Skin of body (tissue), 2 donors: Measurements from ENCODE around the gene ARID3C. TPM values are rescaled to one million over a fixed set of nuclear protein-coding genes. Genes with fewer than 3 reads are reported as not detected.
A peak's percentile ranks its signal among the peaks of the same experiment; 100 is the strongest.

ENCODE experiments used
- DNase-seq: peaks from one replicate; lab custom pipeline; 2025; lab: John Stamatoyannopoulos, UW
- total RNA-seq: library from RNA; depleted of rRNA; stranded (reverse); fragments of >200 nt; gene quantifications from one replicate; pipeline ENCODE4 v1.2.3, GENCODE V29; 2014

The ARID3C gene
- total RNA-seq, 1 donor from 2014 or later, result not detected

DNA sequence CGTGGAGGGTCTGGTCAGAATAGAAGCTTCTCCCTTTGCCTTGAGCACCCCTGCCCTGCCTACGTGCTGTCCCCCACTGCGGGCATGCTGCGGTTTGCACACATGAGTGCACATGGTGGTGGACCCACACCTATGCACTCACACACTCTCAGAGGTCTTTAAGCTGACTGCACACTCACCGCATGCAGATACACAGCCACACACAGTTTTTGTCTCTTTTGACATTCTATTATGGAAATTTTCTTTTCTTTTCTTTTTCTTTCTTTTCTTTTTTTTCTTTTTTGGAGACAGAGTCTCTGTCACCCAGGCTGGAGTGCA, 584 bp upstream of the ARID3C start:
- DNase-seq, result no peak

DNA sequence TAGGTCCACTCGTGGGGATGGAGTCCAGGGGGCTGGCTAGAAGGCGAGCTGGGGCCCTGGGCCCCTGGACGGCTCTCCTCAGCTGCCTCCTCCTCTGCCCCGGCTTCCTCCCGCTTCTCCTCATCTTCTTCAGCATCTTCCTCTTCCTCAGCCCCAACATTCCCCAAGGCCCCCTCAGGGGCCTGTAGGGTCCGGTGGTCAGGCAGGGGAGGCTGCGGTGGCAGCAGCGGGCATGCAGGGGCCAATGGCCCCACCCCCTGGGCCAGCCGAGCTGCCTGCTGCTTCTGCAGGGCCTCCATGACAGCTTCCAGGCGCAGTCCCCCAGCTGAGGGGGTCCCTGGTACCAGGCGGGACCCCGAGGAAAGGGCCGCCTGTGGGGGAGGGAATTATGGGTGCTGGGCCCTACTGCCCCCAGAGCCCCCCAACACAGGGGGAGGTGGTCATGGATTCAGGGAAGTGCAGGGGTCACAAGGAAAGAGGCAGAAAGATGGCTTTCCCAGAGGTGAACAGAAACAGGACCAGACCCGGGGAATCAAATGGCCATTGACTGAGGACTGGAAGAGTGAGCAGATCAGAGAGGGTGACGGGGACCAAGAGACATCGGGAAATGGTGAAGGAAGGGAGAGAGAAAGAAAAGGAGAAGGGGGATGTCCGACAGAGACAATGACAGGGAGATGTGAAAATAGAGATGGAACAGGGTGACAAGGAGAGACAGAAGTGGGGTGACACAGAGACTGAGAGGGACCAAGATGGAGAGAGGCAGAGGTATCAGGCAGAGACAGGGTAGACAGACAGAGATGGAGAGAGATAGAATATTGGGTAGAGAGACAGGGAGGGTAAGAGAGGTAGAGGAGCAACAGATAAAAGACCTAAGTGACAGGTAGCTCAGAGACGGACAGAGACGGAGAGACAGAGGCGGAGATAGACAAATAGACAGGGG, 880 bp downstream of the ARID3C start:
- DNase-seq, result no peak

DNA sequence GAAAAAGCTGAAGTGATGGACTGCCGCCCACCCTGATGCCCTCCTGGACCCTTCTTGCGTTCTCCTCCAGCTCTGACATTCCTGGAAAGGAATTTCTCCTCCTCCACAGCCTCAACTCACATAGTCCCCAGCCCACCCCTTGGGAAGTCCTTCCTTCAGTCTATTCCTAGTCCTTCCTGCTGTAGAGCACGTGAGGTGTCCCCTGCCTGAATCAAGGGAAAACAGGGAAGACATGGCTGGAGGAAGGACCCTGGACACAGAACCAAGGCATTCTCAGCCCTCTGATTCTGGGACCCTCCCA, 3.7 kb downstream of the ARID3C start:
- DNase-seq, result no peak

DNA sequence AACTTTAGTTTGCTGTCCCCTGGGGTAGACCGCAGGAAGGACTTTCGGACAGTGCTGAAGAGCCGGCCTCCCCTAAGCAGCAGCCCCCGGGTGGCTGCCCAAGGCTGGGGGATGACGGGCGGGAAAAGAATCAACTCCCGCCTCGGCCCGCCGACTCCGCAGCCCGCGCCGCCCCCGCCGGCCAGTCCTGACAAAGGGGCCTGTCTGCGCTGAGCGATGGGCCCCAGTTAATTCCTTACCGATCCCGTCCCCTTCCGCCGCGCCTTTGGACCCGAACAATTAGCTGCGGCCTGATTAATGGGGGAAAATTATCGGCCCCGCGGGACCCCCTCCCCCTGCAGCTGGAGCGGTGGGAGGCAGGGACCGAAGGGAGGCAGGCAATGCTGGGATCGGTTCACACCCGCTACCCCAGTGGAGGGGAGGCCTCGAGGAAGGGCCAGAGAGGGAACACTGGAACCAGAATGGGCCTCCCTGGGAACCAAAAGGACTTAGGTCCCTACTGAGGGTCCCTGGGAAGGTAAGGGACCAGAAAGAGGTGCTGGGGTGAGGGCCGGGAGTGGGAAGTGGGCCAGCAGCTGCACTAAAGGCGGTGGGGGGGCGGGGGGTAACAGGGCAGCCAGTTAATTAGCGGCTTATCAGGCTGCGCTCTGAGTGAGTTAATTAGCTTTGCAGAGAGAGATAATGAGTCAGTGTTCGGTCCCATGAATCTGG, 4.2 kb downstream of the ARID3C start:
- DNase-seq, result no peak

DNA sequence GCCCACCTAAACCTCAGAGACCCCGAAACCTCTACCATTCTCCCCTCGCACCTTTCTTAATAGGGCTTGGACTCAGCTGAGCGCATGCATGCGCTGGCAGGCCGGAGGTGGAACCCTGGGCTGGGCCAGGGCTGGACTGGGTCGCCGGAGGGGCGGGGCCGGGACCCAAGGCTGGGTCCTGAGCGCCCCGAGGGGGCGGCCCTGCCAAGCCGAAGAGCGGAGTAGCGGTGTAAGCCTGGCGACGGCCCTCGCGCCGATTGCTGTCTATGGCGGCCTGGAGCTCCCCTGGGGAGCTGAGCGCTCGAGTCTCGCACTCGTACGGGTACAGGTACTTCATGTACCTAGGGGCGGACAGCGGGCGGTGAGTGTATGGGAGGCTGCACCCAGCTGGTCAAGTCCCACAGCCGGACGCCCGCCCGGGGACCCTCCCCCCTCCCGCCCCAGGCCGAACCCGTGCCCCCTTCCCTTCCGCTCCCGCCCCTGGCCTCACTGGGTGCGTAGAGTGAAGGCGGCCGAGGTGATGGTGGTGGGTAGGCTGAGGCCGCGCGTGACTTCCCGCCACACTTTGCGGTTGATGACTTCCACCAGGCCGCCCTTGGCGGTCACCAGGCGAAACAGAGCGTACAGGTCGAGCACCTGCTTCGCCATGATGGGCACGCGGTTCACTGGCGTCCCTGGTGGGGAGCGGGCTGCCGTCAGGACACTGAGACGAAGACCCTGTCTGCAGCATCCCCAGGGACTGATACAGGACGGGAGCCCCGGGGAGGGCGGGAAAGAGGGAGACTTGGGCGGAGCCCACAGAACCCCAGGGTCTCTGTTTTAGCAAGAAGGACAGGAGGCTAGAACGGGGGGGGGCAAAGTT, 5.3 kb downstream of the ARID3C start:
- no peak for DNase-seq

DNA sequence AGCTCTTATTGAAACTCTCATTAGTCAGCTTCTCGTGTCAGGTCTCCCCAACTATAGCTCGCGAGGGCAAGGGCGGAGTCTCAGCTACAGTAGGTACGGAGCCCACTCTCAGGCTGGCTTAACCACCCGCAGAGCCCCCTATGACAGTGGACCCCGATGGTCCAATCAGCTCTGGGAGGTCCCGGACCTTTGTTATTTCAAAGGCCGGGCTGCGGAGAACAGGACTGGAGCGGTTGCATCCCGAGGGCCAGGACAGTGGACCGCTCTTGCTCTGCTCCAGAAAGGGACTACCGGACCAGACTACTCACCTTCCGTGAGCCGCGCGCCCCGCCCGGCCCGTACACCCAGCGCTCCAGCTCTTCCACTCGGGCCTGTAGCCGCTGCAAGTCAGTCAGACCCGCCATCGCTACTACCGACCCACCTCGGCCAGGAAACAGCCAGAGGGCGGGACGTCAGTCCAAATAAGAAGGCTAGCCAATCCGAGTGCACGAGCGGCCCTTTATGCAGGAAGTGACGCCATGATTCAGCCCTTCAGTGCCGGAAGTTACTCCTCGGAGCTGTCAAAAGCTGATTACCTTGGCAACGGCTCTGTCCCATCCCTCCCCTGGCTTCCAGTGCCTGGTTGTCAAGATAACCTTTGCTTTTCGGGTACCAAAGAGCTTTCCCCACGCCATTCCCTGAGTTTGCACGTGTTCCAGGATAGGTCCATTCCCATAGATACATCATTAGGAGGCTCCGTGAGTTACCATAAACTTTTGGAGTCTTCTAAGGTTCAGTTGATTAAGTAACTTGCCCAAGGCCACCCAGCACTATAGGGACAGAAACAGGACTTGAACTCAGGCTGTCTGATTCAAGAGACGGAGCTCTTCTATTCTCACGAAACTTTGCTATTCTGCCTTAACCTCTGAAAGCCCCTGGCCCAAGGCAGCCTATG, 8.5 kb downstream of the ARID3C start, which contains the start of gene DCTN3:
DCTN3 (minus strand) TSS at position 435 of the 934 bp plus-strand sequence; CDS start at position 404, 31 bp downstream.
- DNase-seq, result peak; percentile 95

DNA sequence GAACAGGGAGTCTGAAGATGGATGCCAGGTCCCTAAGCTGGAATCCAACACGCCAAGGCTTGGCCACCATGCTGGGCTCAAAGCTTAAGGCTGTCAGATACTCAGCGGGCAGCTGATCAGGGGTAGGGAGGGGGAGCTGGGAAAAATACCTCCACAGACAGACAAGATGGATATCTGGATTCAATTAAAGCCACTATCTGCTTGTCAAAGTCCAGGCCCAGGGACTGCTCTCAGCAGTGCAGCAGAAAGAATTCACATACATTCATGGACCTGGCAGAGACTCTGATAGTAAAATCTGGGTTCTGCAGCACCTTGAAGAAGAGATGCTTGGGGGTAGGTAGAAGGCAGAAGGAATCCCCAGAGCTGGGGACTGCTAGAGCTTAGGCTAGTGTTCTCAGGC, 13.7 kb downstream of the ARID3C start:
- DNase-seq, result no peak

DNA sequence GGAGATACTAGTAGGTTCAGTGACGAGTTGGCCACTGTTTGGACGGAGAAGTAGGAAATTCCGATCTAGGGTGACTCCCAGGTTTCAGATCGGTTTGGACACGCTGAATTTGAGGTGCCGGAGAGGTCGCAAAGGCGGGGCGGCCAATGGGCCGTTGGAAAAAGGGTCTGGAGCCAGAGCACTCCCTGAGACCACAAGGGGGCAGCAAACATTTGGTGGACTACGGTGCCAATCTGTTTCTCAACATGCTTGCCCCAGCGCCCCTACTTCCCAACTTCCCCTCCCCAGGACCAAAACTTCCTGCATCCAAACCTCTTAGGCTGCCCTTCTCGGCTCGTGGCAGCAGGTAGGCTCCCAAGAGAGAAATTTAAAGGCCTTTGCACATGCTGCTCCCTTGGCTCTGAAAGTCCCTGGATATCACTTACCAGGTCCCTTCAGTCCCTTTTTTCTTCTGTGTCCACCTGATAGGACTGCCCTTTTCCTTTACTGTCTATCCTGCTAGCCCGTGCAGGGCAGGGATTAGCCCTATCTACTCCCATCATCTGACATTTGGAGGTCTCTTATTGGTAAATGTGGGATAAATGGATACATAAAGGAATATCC, 16.0 kb downstream of the ARID3C start:
- peak; percentile 78 for DNase-seq

DNA sequence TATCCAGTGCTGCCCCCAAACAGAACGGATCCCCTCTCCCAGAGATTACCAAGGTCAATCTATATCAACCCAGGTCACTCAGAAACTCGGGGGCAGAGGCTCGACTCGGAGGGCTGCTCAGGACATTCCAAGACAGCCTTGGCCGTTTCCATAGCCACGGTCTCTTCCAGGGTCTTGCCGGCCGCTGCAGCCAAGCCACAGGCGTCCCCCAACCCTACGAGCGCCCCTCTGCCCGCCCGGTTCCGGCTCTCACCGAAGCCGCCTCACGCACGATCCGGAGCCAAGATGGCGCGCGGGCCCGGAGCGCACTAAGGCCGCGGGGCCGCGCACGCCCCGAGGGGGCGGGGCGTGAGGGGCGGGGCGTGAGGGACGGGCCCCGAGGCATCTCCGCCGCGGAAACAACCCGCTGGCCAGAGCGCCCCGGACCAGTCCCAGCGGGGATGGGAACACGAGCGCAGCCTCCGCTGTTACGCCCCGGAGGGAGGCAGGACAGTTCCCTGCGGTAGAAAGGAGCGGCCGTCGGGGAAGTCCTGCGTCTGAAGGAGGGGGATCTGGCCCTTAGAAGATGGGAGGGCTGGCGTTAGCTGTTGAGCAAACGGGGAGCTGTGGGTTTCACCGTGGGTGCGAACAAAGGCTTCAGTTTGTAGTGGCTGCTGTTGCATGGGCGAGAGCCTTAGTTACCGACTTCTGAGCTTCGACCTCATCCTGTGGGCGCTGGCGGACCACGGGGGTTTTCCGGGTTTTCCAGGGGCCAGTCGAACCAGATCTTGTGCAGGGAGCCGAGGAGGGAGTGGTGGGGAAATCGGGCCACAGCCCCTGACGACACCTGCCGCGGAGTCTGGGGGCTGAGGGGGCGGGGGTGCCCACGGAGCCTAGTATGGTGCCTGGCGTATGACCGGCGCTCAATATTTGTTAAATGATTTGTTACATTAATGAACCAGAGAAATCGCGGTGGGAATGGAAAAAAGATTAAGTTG, 16.8 kb downstream of the ARID3C start, which contains the start of gene RPP25L:
RPP25L (minus strand) TSS at position 287 of the 977 bp plus-strand sequence. CDS start 801 bp downstream, outside the sequence.
- peak; percentile 67 for DNase-seq

DNA sequence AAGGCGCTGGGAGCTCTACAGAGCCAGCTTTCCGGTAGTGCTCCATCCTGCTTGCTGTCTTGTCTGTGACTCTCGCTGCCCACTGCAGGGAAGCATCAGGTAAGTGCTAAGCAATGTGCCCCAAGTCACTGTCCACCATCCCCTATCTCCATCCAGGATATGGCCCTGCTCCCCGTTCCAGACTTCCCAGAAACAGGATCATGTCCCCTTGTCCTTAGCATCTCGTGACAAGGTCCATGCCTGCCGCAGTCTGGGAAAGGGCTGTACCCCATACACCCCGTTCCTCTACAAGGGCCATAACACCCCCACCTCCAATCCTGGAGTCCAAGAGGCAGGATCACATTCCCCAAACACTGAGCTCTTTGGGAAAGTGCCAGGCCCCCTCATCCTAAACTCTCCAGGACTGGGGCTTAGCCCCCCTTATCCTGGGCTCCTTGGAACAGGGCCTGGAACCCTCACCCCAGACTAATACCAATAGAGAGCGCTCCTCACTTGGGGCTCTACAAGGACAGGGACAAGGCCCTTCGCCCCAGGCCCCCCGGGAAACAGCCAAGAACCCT, 17.5 kb downstream of the ARID3C start:
- no peak for DNase-seq

DNA sequence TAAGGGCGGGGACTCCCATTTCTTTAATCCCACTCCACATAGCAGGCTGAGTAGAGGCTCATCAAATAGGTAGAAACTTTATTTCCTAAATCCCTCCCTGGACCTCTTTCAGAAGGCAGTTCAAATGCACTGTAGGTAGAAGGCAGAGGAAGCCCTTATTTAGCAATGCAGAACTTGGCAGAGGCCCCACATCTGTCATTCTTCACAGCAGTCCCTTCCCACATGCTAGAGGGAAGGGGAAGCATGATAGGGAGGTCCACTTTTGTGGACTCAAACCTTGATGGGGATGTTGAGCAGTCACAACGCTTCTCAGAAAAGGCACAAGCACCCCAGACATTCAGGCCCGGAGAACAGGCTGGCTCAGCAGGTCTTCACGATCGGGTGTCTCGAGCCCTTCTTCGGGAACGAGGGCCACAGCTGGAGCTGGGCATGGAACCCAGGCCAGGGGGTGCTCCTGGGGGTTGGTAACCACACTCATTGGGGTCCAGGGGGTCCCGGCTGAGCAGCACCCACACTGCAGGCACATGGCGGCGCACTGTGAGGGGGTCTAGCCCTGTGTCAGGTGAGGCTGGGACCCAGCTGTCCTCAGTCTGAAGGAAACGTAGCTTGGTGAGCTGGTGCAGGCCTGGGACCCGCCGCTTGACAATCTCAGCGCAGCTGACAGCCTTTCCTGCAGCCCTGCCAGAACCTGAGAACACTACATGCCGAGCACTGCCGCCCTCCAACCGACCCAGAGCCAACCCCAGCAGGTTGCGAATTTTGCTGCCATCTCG, 18.2 kb downstream of the ARID3C start:
- DNase-seq, result no peak

DNA sequence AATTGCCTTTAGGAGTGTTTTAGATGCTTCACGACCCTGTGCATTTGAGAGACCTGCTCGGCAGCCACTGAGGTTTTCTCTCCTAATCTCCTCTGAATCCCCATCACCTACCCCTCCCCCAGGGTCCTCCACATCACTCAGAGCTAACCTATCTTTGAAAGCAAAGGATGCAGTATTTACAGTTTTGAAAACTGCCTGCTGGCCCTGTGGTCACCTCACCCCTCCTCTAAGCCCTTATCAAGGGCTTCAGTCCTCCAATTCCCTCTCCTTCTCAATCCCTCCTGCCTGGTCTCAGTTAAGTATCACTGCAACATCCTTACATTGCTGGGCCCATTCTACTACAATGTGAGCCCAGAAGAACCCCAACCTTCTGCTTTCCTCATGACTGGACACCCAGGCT, 21.5 kb downstream of the ARID3C start:
- DNase-seq, result no peak

DNA sequence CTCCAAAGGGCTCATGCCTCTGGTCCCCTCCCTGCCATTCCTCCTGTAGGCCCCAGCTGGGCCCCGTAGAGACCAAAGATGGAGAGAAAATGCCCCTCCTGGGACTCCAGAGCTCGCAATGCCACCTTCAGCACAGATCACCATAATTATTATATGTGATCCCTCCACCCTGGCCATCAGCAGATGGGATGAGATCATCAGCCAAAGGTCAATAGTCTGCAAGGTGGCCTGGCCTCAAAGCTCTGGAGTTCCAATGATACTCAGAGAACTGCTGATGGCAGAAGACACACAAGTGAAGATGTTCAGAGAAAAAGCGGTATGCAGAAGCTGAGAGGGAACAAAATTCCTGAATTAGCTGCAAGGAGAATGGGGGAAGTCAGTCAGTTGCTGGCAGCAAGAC, 22.0 kb downstream of the ARID3C start:
- DNase-seq, result no peak

DNA sequence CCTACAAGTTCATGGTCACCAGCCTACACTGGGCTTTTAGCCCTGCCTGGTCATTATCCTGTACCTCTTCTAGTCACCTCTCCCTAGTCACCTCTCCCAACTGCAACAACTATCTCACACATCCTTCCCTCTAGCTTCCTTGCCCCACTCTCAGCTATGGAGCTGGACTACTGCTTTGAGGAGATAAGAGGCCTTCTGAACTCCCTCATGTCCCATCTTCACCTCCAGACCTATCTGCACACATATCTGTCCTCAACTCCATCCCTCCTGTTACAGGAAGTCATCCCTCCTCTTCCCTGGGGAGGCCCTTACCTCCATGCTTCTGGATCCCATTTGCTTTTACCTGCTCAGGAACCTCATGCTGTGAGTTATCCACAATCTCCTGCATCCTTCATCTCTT, 22.7 kb downstream of the ARID3C start:
- DNase-seq, result no peak

DNA sequence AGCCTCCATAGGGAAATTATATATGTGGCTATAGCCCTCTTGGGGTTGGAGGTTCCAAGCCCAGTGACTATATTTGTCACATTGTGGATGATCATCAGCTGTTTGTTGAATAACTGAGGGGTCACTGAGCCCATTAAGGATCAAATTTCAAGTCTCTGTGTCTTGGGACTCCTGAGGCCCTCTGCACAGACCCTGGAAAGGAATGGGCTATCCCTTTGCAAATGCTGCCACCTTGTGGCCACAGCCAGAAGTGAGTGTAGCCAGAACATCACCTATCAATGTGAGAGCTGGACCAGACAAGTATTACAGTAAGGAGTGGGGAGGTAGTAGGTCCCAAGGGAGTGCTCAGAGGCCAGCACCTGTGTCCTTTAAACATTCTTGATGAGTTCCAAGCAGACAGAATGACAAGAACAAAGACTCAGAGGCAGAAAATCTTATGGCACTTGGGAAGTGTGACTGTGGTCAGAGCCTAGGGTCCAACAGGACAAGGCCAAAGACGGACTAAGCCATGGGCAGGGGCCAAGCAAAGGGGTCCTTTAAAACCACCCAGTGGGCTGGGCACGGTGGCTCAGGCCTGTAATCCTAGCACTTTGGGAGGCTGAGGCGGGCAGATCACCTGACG, 25.1 kb downstream of the ARID3C start:
- DNase-seq, result peak; percentile 80

DNA sequence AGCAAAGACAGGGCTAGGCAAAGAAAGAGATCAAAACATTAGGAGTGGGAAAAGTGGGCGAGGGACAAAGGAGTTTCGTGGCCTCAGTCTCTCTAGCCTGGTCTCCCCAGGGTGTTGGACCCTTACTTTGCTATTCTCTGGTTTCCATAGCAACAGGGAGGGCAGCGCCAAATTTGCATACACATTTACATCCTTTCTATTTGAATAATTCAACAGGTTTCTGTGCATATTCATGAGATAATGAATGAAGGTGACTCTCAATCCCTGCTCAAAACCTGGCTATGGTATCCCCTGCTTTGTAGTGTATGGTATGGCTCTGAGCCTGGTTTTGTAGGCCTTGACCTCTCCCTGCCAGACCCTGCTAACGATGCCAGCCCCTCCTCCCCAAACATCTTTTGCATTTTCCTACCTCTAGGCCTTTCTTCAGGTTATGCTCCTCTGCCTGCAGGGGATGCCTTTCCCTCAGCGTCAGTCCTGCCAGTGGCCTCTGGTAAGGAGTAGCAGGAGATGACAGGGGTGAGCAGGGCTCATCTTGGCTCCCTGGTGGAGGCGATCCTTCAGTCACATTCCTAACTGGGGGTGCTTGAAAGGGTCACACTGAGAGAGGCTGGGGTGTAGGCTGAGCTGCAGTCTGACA, 26.8 kb downstream of the ARID3C start:
- DNase-seq, result no peak

DNA sequence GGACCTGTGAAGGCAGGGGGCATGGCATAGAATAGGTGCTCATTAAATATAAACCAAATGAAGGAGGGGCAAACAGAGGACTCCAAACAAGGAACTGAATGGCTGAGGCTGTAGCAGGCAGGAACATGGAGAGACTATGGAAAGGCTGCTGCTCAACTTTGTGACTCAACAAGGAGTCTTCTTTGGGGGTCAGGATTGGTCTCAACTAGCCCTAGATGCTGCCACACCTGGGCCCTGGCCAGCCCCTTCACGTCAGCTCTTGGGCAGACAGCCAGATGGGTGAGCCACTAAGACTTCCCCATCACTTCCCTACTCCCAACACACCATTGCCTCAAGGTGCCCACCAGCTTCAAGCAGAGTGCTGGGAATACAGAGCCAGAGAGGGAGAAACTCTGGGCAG, 28.0 kb downstream of the ARID3C start:
- no peak for DNase-seq
